IMR-90 (cell line): ENCODE measurements around the gene DZANK1. TPM values are rescaled to one million over a fixed set of nuclear protein-coding genes. Genes with fewer than 3 reads are reported as not detected.

Source experiments
- ATAC-seq: fragments of 200-7000 bp; cut with Tn5 transposase; 2 replicates; pipeline ENCODE4 v1.9.1; 2020; ENCODE audit warnings: low read depth, mild to moderate bottlenecking, moderate library complexity
- BruUV-seq: library from RNA; stranded (reverse); fragments of 400-500 nt; replicated peaks from 2 replicates; lab custom pipeline; 2021; lab: Mats Ljungman, UMichigan
- CTCF ChIA-PET: fragments of 300-600 bp; formaldehyde crosslinking; extraction: SDS; loops from one replicate; lab custom pipeline; 2021; ENCODE audit warnings: antibody characterized with exemption; lab: Yijun Ruan, JAX
- POLR2A ChIA-PET: fragments of 300-600 bp; sonication (Branson Sonifier 250); formaldehyde crosslinking; loops from one replicate; lab custom pipeline; 2022; ENCODE audit warnings: antibody characterized with exemption; ENCODE audit not compliant: unreplicated experiment; lab: Charles Lee
- DNase-seq: peaks from one replicate; pipeline ENCODE4 v3.0.0; 2013
- H2AFZ ChIP-seq: replicated peaks from 2 replicates; pipeline ENCODE3; 2013; ENCODE audit warnings: low read length, mild to moderate bottlenecking; ENCODE audit not compliant: poor library complexity
- H2AK5ac ChIP-seq: 2 replicates; pipeline ENCODE4 v1.6.1; 2013; ENCODE audit warnings: low read depth, low read length, inconsistent platforms
- H2AK9ac ChIP-seq: replicated peaks from 2 replicates; pipeline ENCODE3; 2013; ENCODE audit warnings: mild to moderate bottlenecking, low read depth, low read length, moderate library complexity; ENCODE audit not compliant: poor library complexity
- H2BK120ac ChIP-seq: 2 replicates; pipeline ENCODE4 v1.6.1; 2013; ENCODE audit warnings: low read depth, low read length, inconsistent platforms
- H2BK15ac ChIP-seq: 3 replicates; pipeline ENCODE4 v1.6.1; 2013; ENCODE audit warnings: low read depth, low read length, inconsistent platforms
- H2BK20ac ChIP-seq: 2 replicates; pipeline ENCODE4 v1.6.1; 2013; ENCODE audit warnings: low read depth, mild to moderate bottlenecking, inconsistent platforms, low read length, moderate library complexity
- H2BK5ac ChIP-seq: 2 replicates; pipeline ENCODE4 v1.6.1; 2013; ENCODE audit warnings: mild to moderate bottlenecking, low read depth, low read length, inconsistent platforms; ENCODE audit not compliant: poor library complexity, severe bottlenecking
- H3K14ac ChIP-seq: replicated peaks from 2 replicates; pipeline ENCODE4 v1.6.1; 2013; ENCODE audit warnings: low read depth, low read length, inconsistent platforms
- H3K18ac ChIP-seq: 2 replicates; pipeline ENCODE4 v1.6.1; 2013; ENCODE audit warnings: low read depth, low read length, control low read depth
- H3K23ac ChIP-seq: 2 replicates; pipeline ENCODE4 v1.6.1; 2013; ENCODE audit warnings: low read depth, low read length, inconsistent platforms
- H3K27ac ChIP-seq: 2 replicates; pipeline ENCODE4 v1.5.1; 2013; ENCODE audit warnings: mild to moderate bottlenecking, control low read depth, low read length; ENCODE audit not compliant: insufficient read depth
- H3K27me3 ChIP-seq: 2 replicates; pipeline ENCODE4 v1.6.1; 2013; ENCODE audit warnings: low read length; ENCODE audit not compliant: control insufficient read depth, insufficient read depth
- H3K36me3 ChIP-seq: 2 replicates; pipeline ENCODE4 v1.6.1; 2013; ENCODE audit warnings: low read length, mixed read lengths; ENCODE audit not compliant: control insufficient read depth, insufficient read depth
- H3K4ac ChIP-seq: 2 replicates; pipeline ENCODE4 v1.6.1; 2013; ENCODE audit warnings: low read depth, low read length, inconsistent platforms
- H3K4me1 ChIP-seq: 2 replicates; pipeline ENCODE4 v1.6.1; 2013; ENCODE audit warnings: low read length, mixed read lengths; ENCODE audit not compliant: control insufficient read depth, insufficient read depth
- H3K4me2 ChIP-seq: 2 replicates; pipeline ENCODE4 v1.6.1; 2013; ENCODE audit warnings: low read depth, mild to moderate bottlenecking, control low read depth, low read length, moderate library complexity
- H3K4me3 ChIP-seq: 2 replicates; pipeline ENCODE4 v1.5.1; 2013; ENCODE audit warnings: low read depth, mild to moderate bottlenecking, control low read depth, low read length, moderate library complexity; ENCODE audit not compliant: insufficient read depth
- H3K56ac ChIP-seq: 2 replicates; pipeline ENCODE4 v1.6.1; 2013; ENCODE audit warnings: low read length, inconsistent platforms; ENCODE audit not compliant: insufficient read depth; ENCODE audit errors: extremely low read depth
- H3K79me1 ChIP-seq, 2 experiments: 2 replicates each; pipeline ENCODE4 v1.6.1; 2013; ENCODE audit warnings: low read length in 2 of 2, inconsistent platforms in 1 of 2, low read depth in 1 of 2
- H3K9ac ChIP-seq: 2 replicates; pipeline ENCODE4 v1.6.1; 2013; ENCODE audit warnings: low read depth, low read length, control low read depth
- H3K9me1 ChIP-seq: 2 replicates; pipeline ENCODE4 v1.6.1; 2013; ENCODE audit warnings: low read length, inconsistent platforms; ENCODE audit not compliant: insufficient read depth
- H3K9me3 ChIP-seq: 2 replicates; pipeline ENCODE4 v1.6.1; 2013; ENCODE audit warnings: low read length; ENCODE audit not compliant: control insufficient read depth, insufficient read depth
- H4K20me1 ChIP-seq: 2 replicates; pipeline ENCODE4 v1.6.1; 2013; ENCODE audit warnings: low read length, inconsistent platforms; ENCODE audit not compliant: insufficient read depth
- H4K5ac ChIP-seq: 2 replicates; pipeline ENCODE4 v1.6.1; 2013; ENCODE audit warnings: mild to moderate bottlenecking, low read depth, low read length, control low read depth
- H4K8ac ChIP-seq, 2 experiments: 2 replicates each; pipeline ENCODE4 v1.6.1; 2013; ENCODE audit warnings: low read depth in 2 of 2, low read length in 2 of 2, control low read depth in 1 of 2, inconsistent platforms in 1 of 2
- H4K91ac ChIP-seq: 2 replicates; pipeline ENCODE4 v1.6.1; 2013; ENCODE audit warnings: low read depth, low read length, inconsistent platforms; ENCODE audit not compliant: insufficient read depth
- BHLHE40 ChIP-seq: fragments of 150-350 bp; IDR thresholded peaks from 2 replicates; pipeline ENCODE4 v1.6.1; 2016; ENCODE audit warnings: mild to moderate bottlenecking, low read depth, low read length
- CHD1 ChIP-seq: IDR thresholded peaks from 2 replicates; pipeline ENCODE4 v1.6.1; 2012; ENCODE audit warnings: low read depth, low read length, improper control_type of control experiment
- CTCF ChIP-seq: conservative IDR thresholded peaks from 2 replicates; pipeline ENCODE4 v1.5.1; 2012; ENCODE audit warnings: mild to moderate bottlenecking, low read depth, low read length, improper control_type of control experiment
- ELK1 ChIP-seq: fragments of 150-350 bp; IDR thresholded peaks from 2 replicates; pipeline ENCODE4 v1.6.1; 2016; ENCODE audit warnings: low read depth, mild to moderate bottlenecking, low read length, moderate library complexity, borderline replicate concordance
- FOS ChIP-seq: fragments of 150-350 bp; IDR thresholded peaks from 2 replicates; pipeline ENCODE4 v1.6.1; 2016; ENCODE audit warnings: low read depth, low read length
- MAFK ChIP-seq: IDR thresholded peaks from 2 replicates; pipeline ENCODE4 v1.6.1; 2012; ENCODE audit warnings: low read depth, low read length, improper control_type of control experiment
- MAZ ChIP-seq: IDR thresholded peaks from 2 replicates; pipeline ENCODE4 v1.6.1; 2012; ENCODE audit warnings: low read depth, mild to moderate bottlenecking, low read length, improper control_type of control experiment, moderate library complexity, borderline replicate concordance
- MXI1 ChIP-seq: IDR thresholded peaks from 2 replicates; pipeline ENCODE4 v1.6.1; 2012; ENCODE audit warnings: low read depth, mild to moderate bottlenecking, low read length, moderate library complexity, borderline replicate concordance
- NFE2L2 ChIP-seq: fragments of 150-350 bp; IDR thresholded peaks from 2 replicates; pipeline ENCODE4 v1.6.1; 2016; ENCODE audit warnings: low read depth, mild to moderate bottlenecking, low read length
- RAD21 ChIP-seq: IDR thresholded peaks from 2 replicates; pipeline ENCODE4 v1.6.1; 2012; ENCODE audit warnings: low read length, improper control_type of control experiment
- RFX5 ChIP-seq: IDR thresholded peaks from 2 replicates; pipeline ENCODE4 v1.8.0; 2012; ENCODE audit warnings: low read depth, mild to moderate bottlenecking, low read length, moderate library complexity
- SMC3 ChIP-seq: fragments of 150-350 bp; IDR thresholded peaks from 2 replicates; pipeline ENCODE4 v1.6.1; 2016; ENCODE audit warnings: low read depth, mild to moderate bottlenecking, antibody characterized with exemption, low read length, moderate library complexity
- USF2 ChIP-seq: fragments of 150-350 bp; IDR thresholded peaks from 2 replicates; pipeline ENCODE4 v1.6.1; 2017; ENCODE audit warnings: mild to moderate bottlenecking, antibody characterized with exemption, low read length, low read depth
- WGBS, 2 experiments: methylation state at CpG; one replicate each; pipeline versions ENCODE4 v1.1.5 to v1.1.7; 2013; ENCODE audit warnings: missing lambda C conversion rate in 2 of 2; ENCODE audit not compliant: insufficient read length in 1 of 2; ENCODE audit errors: extremely low coverage in 2 of 2; 5-methylcytosine and 5-hydroxymethylcytosine counted together
- dilution Hi-C: fragments of 300-500 bp; cut with HindIII; formaldehyde crosslinking; loops from one replicate; pipeline ENCODE4 v1.14.3; 2018; ENCODE audit warnings: low sequenced_read_pairs; ENCODE audit not compliant: unreplicated experiment
- in situ Hi-C: fragments of 300-500 bp; cut with MboI; formaldehyde crosslinking; loops from 3 replicates; pipeline ENCODE4 v1.14.3; 2019; ENCODE audit warnings: low sequenced_read_pairs, inconsistent platforms, mixed read lengths
- intact Hi-C: fragments of 100-400 bp; cut with micrococcal nuclease; formaldehyde crosslinking; loops from 2 replicates; pipeline ENCODE4 v1.10.0; 2022
- polyA plus RNA-seq, 3 experiments: library from polyadenylated mRNA; depleted of rRNA; stranded (reverse); fragments of >200 nt; gene quantifications; 2 replicates each; pipeline ENCODE4 v1.2.3, GENCODE V29; 2012; ENCODE audit warnings: low replicate concordance in 1 of 3
- total RNA-seq: library from RNA; depleted of rRNA; stranded (reverse); fragments of >200 nt; gene quantifications from 2 replicates; pipeline ENCODE4 v1.2.3, GENCODE V29; 2012

The DZANK1 gene
- total and polyA plus RNA-seq, 2 of the 4 experiments (the other 2 are of a cell fraction): 0.54 to 1.1 TPM

GRCh38 chr20:18394363-18394762 lies 72.5 kb downstream of the DZANK1 start:
- in situ Hi-C loops: no loop called here
- no peak overlapping the region for H2AK9ac ChIP-seq
- H4K8ac ChIP-seq: no peak overlapping the region
- H3K4me3 ChIP-seq: no peak overlapping the region
- ATAC-seq (no peak), DNase-seq (no peak)
- no CpG with 5 or more reads among the region's 4 CpGs for WGBS, 2 experiments
- no peak overlapping the region for H4K5ac ChIP-seq
- no peak overlapping the region for H3K4ac ChIP-seq
- intact Hi-C loops: no loop called here
- H3K4me2 ChIP-seq: no peak overlapping the region
- no peak overlapping the region for H2BK5ac ChIP-seq
- no peak overlapping the region for H3K56ac ChIP-seq
- no peaks in the 10 kb centered on the region for H3K9me3 ChIP-seq
- no peaks in the 10 kb centered on the region for H3K79me1 ChIP-seq
- H2BK120ac ChIP-seq: no peak overlapping the region
- no TSS peak for BruUV-seq
- no peaks in the 10 kb centered on the region for H3K36me3 ChIP-seq
- no peak overlapping the region for H3K14ac ChIP-seq
- no peak overlapping the region for H3K9ac ChIP-seq
- H3K4me1 ChIP-seq: no peaks in the 10 kb centered on the region
- TF ChIP-seq CHD1 (no peak), NFE2L2 (no peak), USF2 (no peak), CTCF (no peak), MAFK (no peak), BHLHE40 (no peak), MAZ (no peak), SMC3 (no peak), ELK1 (no peak), RAD21 (no peak), MXI1 (no peak), RFX5 (no peak), FOS (no peak)
- H3K9me1 ChIP-seq: no peaks in the 10 kb centered on the region
- H3K27ac ChIP-seq: no peak overlapping the region
- no peak overlapping the region for H4K91ac ChIP-seq
- ChIA-PET POLR2A (no interaction called here), CTCF (no interaction called here)
- H2BK20ac ChIP-seq: no peak overlapping the region
- no peak overlapping the region for H3K23ac ChIP-seq
- no peaks in the 10 kb centered on the region for H3K27me3 ChIP-seq
- no peak overlapping the region for H2BK15ac ChIP-seq
- no peak overlapping the region for H2AK5ac ChIP-seq
- H2AFZ ChIP-seq: no peak overlapping the region
- dilution Hi-C loops: no loop called here
- no peaks in the 10 kb centered on the region for H4K20me1 ChIP-seq
- no peak overlapping the region for H3K18ac ChIP-seq
